Adrenal gland (tissue), 5 donors: Measurements from ENCODE around the gene ZC2HC1B.
"Not testable (repeated sequence)": the region's sequence is repeated elsewhere in the genome, so short reads cannot be mapped to it uniquely, and the experiment has no call there.

Experiments used
- CTCF ChIP-seq, 6 experiments: fragments of 450-650 bp in 4 of 6; fragments of 200-600 bp in 2 of 6; sonication (generic) in 1 of 6; IDR thresholded peaks; 1 replicate in 5 of 6; 2 replicates in 1 of 6; pipeline versions ENCODE4 v1.5.1 to v1.8.0; 2016 to 2021; ENCODE audit warnings: antibody characterized with exemption in 6 of 6, mild to moderate bottlenecking in 2 of 6, moderate library complexity in 1 of 6
- POLR2A ChIP-seq, 2 donors: fragments of 450-650 bp; IDR thresholded peaks; one replicate each; pipeline ENCODE4 v1.6.1; 2017; ENCODE audit warnings: antibody characterized with exemption in 2 of 2, mild to moderate bottlenecking in 2 of 2, moderate library complexity in 1 of 2
- donor health status: DM: no; HTN: no; CAD: no.

GRCh38 chr6:143871202-143871730 is 7.0 kb downstream of the ZC2HC1B start:
- not testable (repeated sequence) for TF ChIP-seq POLR2A, CTCF (IDR thresholded peaks at IDR 0.05)
